Measurements from ENCODE around the gene RAMP3.

RAMP3 gene

DNA sequence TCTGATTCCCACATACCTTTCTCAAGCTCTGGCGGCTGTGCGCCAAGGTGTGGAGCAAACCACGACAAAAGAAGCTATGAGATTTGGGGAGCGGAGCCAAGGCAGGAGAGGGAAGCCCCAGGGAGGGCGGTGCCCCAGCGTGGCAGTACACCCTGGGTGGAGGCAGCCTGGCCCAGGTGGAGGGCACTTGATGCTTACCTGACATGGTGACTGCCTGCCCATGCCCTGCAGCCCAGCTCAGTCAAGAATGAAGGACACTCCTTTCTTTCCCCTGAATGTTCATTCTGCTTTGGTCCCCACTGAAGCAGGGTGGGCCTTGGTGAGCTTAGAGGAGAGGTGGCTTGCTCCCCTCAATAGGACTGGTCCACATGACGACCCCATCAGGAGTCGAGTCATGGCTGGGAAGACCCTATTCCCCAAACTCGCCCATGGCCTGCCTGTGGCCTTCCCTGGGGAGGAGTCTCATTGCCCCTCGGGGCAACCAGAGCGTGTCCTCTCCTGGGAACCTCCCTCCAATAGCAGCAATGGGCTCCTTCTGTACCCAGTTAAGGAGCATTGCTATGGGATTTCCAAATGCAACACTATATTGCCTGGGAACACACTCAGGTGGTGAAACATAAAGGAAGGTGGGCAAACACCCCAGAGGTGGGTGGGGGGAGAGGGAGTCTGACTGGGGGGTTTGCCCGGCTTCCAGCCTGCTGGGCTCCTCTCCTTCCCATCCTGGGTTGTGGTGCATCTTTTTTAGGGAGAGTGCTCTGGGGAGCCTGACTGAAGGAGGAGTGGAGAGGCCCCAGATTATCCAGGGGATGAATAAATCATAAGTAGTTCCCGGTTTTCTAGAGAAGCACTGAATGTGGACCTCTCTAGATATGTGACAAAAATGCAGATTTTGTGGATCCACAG lies 22.7 kb downstream of the RAMP3 start:
- no peak for DNase-seq

GRCh38 chr7:45181286-45181960 lies 23.8 kb downstream of the RAMP3 start:
- no peak for DNase-seq

- DNase-seq, result no peak
Observed at GRCh38 chr7:45181991-45182855, 24.6 kb downstream of the RAMP3 start.

- no peak for DNase-seq
Observed at GRCh38 chr7:45182856-45183710, 25.5 kb downstream of the RAMP3 start.

DNA sequence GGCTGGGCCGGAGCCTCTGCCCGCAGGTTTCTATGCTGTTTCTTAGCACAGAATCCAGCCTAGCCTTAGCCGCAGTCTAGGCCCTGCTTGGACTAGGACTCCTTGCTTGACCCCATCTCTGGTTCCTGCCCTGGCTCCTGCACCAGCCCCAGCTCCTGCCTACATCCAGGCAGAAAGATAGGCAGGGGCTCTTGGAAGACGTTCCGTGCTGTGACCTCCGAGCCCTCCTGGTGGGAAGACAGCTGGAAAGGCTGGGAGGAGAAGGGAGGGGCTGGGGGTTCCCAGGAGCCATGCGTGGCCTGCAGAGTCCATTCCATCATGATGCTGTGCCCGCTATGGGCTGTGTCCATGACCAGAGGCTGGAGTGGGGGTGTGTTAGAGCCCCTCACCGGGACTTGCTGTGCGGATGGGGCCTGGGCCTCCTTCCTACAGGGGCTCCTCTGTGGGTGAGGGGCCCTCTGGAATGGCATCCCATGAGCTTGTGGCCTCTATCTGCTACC lies 26.2 kb downstream of the RAMP3 start:
- DNase-seq, result no peak

DNA sequence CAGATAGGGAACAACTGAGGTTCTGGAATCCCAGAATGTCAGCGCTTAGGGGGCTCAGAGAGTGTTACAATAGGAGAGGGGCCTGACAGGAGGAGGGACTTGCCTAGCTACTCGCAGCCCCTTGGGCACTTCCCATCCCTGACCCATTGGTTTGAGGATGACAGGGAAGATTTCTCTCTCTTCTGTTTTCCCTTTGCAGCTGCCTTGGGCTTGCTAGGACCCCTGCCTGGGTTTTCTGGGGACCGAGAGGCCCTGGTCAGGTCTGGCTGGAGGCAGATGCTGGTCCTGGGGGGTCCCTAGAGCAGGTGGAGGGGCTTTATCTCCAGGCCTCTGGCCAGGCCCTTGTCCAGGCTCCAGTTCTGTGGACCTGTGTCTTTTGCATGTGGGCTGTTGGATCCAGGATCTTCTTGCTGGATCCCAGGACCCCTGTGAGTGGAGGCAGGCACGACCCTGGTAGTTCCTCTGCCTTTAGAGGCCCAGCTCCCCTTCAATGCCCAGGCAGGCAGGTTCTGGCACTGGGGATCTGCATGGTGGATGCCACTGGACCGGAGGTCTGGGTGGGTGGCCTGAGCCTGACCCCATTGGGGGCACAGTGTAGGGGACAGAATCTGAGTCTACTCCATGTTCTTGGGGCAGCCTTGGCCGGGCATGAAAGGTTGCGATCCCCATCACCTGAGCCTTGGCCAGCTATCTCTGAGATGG lies 26.9 kb downstream of the RAMP3 start:
- no peak for DNase-seq

GRCh38 chr7:45185028-45185863 lies 27.7 kb downstream of the RAMP3 start:
- no peak for DNase-seq

GRCh38 chr7:45185864-45186250 lies 28.3 kb downstream of the RAMP3 start:
- DNase-seq, result no peak

DNA sequence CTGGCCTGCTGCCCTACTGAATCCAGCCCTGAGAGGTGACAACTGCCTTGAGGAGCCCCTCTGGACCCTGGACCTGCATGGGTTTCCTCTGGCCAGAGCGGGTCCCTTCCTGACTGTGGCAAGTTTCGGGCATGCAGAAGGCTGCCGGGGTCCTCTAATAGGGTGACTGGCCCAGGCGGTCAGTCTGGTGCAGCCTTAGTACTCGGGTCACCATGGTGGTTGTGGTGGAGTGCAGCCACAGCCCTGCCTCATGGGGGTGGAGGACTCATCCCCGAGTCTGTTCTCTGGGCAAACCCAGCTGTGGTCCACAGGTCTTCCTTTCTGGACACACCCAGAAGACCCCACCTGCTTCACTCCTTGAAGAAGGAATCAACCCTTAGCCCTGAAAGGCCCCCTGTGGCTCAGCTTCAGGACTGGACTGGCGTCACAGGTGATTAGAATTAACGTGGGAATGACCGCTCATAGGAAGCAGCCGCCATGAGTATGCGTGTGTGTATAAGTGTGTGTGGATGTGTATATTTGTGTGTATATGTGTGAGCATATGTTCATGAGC lies 28.7 kb downstream of the RAMP3 start:
- DNase-seq, result no peak

DNA sequence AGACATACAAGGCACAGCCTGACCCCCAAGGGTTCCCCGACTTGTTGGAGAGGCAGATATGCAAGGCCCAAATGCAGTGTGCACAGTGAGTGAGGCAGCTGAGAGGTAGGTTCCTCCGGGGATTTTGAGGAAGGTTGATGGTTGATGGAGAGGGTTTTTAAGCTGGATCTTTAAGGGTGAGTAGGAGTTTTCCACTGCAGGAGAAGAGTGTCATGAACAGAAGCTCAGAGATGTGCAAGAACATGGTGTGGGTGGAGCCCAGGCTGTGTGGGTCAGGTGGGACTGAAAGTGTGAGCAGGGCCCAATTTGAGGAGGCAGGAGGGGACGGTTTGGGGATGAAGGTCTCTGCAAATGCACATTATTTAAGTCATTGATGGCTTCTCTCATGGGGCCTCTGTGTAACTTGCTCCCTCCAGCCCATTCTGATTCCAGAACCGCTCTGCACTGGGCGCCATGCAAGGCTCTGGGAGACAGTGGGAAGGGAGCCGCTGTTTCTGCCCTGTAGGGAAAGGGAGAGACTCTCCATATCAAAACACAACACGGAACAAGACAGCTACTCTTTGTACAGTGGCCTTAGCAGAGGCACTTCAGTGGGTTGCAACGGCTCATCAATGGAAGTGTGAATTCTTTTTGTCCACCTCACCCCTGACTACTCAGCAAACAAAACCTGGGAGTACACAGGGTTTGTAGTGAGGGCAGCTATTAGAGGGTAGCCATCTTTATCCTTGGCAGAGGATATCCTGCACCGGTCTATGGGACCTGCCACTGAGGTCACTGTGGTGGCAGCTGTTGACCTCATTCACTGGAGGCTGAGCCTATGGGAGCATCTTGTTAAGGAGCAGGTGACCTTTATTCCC lies 29.7 kb downstream of the RAMP3 start:
- no peak for DNase-seq

- DNase-seq, result no peak
Observed at GRCh38 chr7:45187946-45188411, 30.4 kb downstream of the RAMP3 start.

- DNase-seq, result no peak
Observed at GRCh38 chr7:45188736-45189135, 31.1 kb downstream of the RAMP3 start.

DNA sequence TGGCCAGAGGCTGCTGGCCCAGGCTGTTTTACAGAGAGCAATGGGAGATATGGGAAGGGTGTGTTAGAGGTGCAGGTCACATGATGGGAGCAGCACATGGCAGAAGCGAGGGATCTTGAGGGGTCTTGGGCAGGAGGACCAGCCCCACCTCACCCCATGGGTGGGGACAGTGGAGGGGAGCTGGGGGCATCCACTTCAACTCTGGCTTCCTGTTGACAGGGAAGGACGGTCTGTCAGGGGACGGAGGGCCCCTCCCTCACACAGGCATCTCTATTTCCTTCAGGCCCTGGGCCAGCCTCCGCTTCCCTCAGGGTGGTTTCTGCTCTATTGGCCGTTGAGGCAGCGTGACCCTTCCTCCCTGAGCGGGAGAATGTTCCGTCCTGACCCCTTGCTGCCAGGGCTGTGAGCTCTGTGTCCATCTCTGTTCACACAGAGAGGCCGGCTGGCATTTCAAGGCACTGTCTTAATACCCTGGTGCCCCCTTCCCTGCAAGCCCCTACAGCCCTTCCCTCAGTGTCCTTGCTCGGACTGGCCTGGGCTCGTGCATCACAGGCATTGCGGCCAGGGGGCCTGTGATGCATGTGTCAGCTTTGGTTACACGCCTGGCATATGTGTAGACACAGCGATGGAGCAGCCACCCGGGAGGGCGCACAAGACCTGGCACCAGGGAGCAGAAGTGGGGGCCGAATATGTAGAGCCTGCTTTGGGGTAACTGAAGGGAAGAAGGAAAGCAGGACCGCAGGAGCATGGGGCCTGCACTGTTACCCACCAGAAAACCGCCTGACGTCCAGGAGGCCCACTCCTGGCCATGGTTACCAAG lies 31.8 kb downstream of the RAMP3 start:
- DNase-seq, result no peak

GRCh38 chr7:45190406-45191165 lies 33.0 kb downstream of the RAMP3 start:
- DNase-seq, result no peak

DNA sequence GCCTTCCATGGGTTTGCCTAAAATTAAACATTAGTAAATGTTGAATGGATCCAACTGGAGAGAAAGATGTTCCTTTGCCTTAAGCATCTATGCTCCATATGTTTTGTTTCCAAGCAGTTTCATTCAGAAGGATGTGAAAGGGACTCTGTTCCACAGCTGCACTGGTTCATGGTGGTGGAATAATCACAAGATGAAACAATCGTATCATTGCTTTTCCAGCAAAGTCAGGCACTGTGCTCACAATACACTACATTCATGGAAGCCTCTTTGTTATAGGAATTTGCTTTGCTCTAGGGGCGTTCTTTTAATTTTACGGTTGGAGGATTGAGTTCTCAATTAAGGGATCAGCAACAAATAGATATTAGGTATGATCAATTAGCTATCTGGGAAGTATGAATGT lies 33.8 kb downstream of the RAMP3 start:
- DNase-seq, result no peak

DNA sequence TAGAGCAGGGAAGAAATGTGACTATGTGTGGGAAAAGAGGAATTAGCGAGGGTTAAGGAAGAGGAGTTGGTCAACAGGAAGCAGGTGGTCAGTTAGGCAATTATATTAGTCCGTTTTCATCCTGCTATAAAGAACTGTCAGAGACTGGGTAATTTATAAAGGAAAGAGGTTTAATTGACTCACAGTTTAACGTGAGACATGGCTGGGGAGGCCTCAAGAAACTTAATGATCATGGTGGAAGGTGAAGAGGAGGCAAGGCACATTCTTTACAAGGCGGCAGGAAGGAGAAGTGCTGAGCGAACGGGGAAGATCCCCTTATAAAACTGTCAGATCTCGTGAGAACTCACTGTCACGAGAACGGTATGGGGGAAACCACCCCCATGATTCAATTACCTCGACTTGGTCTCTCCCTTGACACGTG lies 35.0 kb downstream of the RAMP3 start:
- DNase-seq, result no peak

- no peak for DNase-seq
Observed at GRCh38 chr7:45193828-45194227, 36.2 kb downstream of the RAMP3 start.
